Measurements from ENCODE around the gene EXOSC5. TPM values are rescaled to one million over a fixed set of nuclear protein-coding genes. Genes with fewer than 3 reads are reported as not detected.

Gene EXOSC5
- total and polyA plus RNA-seq, 9 of the 15 experiments (the other 6 are each of a cell fraction or from before 2014, with no cell fraction given), result 10.9 to 75.5 (median 37.8) TPM

DNA sequence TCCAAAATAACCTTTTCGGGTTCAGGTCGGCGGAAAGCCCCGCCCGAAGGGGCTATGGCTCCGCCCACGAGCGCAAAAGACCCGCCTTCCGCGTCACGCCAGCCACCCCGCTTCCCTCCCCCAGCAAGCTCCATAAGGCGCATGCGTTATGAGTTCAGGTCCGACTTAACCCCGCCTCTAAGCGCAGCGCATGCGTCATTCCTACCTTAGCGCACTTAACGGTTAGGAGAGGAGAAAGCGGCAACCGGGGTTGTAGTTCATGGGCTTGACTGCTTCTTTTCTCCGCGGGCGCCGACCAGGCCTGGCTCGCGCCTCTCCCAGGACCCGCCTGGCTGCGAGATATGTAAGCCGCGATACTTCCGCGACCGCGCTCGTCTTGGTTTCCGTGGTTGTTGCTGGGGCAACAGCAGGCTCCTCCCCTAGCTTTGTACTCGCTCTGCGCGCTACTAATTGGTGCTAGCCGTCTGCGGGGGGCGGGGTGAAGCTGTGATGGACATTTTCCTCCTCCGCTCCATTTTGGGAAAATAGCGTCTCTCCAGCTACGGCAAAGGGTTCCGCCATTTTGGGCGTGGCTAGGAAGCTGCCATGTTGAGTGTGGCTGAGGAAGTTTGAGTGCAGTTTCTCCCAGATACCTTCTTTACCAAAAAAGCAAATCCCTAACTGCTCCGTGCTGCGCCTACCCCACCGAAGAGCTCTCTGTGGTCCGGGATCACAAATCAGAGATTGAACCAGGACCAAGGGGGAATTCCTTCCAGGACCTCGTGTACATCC is 33.2 kb downstream of the EXOSC5 start, which contains the start of gene B9D2 (continued):
- TF ChIP-seq, protein P1, sequence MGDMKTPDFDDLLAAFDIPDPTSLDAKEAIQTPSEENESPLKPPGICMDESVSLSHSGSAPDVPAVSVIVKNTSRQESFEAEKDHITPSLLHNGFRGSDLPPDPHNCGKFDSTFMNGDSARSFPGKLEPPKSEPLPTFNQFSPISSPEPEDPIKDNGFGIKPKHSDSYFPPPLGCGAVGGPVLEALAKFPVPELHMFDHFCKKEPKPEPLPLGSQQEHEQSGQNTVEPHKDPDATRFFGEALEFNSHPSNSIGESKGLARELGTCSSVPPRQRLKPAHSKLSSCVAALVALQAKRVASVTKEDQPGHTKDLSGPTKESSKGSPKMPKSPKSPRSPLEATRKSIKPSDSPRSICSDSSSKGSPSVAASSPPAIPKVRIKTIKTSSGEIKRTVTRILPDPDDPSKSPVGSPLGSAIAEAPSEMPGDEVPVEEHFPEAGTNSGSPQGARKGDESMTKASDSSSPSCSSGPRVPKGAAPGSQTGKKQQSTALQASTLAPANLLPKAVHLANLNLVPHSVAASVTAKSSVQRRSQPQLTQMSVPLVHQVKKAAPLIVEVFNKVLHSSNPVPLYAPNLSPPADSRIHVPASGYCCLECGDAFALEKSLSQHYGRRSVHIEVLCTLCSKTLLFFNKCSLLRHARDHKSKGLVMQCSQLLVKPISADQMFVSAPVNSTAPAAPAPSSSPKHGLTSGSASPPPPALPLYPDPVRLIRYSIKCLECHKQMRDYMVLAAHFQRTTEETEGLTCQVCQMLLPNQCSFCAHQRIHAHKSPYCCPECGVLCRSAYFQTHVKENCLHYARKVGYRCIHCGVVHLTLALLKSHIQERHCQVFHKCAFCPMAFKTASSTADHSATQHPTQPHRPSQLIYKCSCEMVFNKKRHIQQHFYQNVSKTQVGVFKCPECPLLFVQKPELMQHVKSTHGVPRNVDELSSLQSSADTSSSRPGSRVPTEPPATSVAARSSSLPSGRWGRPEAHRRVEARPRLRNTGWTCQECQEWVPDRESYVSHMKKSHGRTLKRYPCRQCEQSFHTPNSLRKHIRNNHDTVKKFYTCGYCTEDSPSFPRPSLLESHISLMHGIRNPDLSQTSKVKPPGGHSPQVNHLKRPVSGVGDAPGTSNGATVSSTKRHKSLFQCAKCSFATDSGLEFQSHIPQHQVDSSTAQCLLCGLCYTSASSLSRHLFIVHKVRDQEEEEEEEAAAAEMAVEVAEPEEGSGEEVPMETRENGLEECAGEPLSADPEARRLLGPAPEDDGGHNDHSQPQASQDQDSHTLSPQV (IDR thresholded peaks at IDR 0.05), result no peak
- TF ChIP-seq ZKSCAN3 (CRISPR knock-in tag; IDR thresholded peaks at IDR 0.05) (no peak), PHB (CRISPR knock-in tag; IDR thresholded peaks at IDR 0.05) (no peak), FOXM1 (IDR thresholded peaks at IDR 0.05; ENCODE audit: low read depth) (no peak), FOXM1 (CRISPR knock-in tag; IDR thresholded peaks at IDR 0.05; ENCODE audit: low read depth) (no peak), TAF15 (IDR thresholded peaks at IDR 0.05; ENCODE audit: low read depth, low read length) (no peak), SMAD3 (CRISPR knock-in tag; conservative IDR thresholded peaks at IDR 0.05) (no peak), HOXB6 (CRISPR knock-in tag; IDR thresholded peaks at IDR 0.05; ENCODE audit: borderline replicate concordance) (no peak), ZNF212 (CRISPR knock-in tag; IDR thresholded peaks at IDR 0.05) (no peak), PYGO2 (tag; IDR thresholded peaks at IDR 0.05) (no peak), IFI16 (CRISPR knock-in tag; IDR thresholded peaks at IDR 0.05) (no peak)
- TF ChIP-seq, protein P2, sequence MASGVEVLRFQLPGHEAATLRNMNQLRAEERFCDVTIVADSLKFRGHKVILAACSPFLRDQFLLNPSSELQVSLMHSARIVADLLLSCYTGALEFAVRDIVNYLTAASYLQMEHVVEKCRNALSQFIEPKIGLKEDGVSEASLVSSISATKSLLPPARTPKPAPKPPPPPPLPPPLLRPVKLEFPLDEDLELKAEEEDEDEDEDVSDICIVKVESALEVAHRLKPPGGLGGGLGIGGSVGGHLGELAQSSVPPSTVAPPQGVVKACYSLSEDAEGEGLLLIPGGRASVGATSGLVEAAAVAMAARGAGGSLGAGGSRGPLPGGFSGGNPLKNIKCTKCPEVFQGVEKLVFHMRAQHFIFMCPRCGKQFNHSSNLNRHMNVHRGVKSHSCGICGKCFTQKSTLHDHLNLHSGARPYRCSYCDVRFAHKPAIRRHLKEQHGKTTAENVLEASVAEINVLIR (CRISPR knock-in tag; IDR thresholded peaks at IDR 0.05), result 0 out of 2 replicates have a peak, but pooled peaks have one; percentile 4
- TF ChIP-seq, protein P3, sequence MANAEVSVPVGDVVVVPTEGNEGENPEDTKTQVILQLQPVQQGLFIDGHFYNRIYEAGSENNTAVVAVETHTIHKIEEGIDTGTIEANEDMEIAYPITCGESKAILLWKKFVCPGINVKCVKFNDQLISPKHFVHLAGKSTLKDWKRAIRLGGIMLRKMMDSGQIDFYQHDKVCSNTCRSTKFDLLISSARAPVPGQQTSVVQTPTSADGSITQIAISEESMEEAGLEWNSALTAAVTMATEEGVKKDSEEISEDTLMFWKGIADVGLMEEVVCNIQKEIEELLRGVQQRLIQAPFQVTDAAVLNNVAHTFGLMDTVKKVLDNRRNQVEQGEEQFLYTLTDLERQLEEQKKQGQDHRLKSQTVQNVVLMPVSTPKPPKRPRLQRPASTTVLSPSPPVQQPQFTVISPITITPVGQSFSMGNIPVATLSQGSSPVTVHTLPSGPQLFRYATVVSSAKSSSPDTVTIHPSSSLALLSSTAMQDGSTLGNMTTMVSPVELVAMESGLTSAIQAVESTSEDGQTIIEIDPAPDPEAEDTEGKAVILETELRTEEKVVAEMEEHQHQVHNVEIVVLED (CRISPR knock-in tag; IDR thresholded peaks at IDR 0.05), result 0 out of 2 replicates have a peak, but pooled peaks have one; percentile 11
- TF ChIP-seq, protein P4, sequence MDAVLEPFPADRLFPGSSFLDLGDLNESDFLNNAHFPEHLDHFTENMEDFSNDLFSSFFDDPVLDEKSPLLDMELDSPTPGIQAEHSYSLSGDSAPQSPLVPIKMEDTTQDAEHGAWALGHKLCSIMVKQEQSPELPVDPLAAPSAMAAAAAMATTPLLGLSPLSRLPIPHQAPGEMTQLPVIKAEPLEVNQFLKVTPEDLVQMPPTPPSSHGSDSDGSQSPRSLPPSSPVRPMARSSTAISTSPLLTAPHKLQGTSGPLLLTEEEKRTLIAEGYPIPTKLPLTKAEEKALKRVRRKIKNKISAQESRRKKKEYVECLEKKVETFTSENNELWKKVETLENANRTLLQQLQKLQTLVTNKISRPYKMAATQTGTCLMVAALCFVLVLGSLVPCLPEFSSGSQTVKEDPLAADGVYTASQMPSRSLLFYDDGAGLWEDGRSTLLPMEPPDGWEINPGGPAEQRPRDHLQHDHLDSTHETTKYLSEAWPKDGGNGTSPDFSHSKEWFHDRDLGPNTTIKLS (IDR thresholded peaks at IDR 0.05; ENCODE audit: borderline replicate concordance, low read depth), result 0 out of 2 replicates have a peak, but pooled peaks have one; percentile 18
